Loucy (cell line): ENCODE measurements around the gene TMEM217.

Source experiments
- H2AFZ ChIP-seq: fragments of 200-600 bp; sonication (generic); 2 replicates; pipeline ENCODE4 v1.6.0; 2016; ENCODE audit warnings: antibody characterized with exemption, mild to moderate bottlenecking, low read length, moderate library complexity
- H3F3A ChIP-seq: fragments of 200-600 bp; 2 replicates; pipeline ENCODE4 v1.6.0; 2016; ENCODE audit warnings: antibody characterized with exemption, low read depth, mild to moderate bottlenecking
- H3K27me3 ChIP-seq: fragments of 200-600 bp; sonication (generic); 2 replicates; pipeline ENCODE4 v1.6.1; 2014; ENCODE audit warnings: low read length, mild to moderate bottlenecking; ENCODE audit not compliant: insufficient read depth, poor library complexity, severe bottlenecking
- H3K36me3 ChIP-seq: fragments of 200-600 bp; sonication (generic); 2 replicates; pipeline ENCODE4 v1.6.1; 2016; ENCODE audit warnings: low read length; ENCODE audit not compliant: insufficient read depth
- H3K4me1 ChIP-seq: fragments of 200-600 bp; sonication (generic); 2 replicates; pipeline ENCODE4 v1.5.1; 2014; ENCODE audit warnings: low read length, mild to moderate bottlenecking; ENCODE audit not compliant: insufficient read depth, poor library complexity, severe bottlenecking
- H3K4me2 ChIP-seq: fragments of 200-600 bp; sonication (generic); 2 replicates; pipeline ENCODE4 v1.6.0; 2014; ENCODE audit warnings: antibody characterized with exemption, low read length, low read depth, mild to moderate bottlenecking; ENCODE audit not compliant: poor library complexity, severe bottlenecking
- H3K4me3 ChIP-seq: fragments of 200-600 bp; sonication (generic); 2 replicates; pipeline ENCODE4 v1.5.1; 2014; ENCODE audit warnings: low read length, mild to moderate bottlenecking, mixed read lengths; ENCODE audit not compliant: poor library complexity, severe bottlenecking
- H3K79me2 ChIP-seq: fragments of 200-600 bp; sonication (generic); 2 replicates; pipeline ENCODE4 v1.6.1; 2014; ENCODE audit warnings: low read length; ENCODE audit not compliant: insufficient read depth
- H3K9ac ChIP-seq: fragments of 200-600 bp; sonication (generic); 2 replicates; pipeline ENCODE4 v1.6.0; 2014; ENCODE audit warnings: mild to moderate bottlenecking, low read depth, low read length, moderate library complexity; ENCODE audit not compliant: poor library complexity, severe bottlenecking
- H3K9me2 ChIP-seq: fragments of 200-600 bp; sonication (generic); replicated peaks from 2 replicates; pipeline ENCODE4 v1.6.1; 2016; ENCODE audit warnings: low read depth, low read length, mixed read lengths
- H3K9me3 ChIP-seq: fragments of 200-600 bp; sonication (generic); 2 replicates; pipeline ENCODE4 v1.6.1; 2014; ENCODE audit warnings: mild to moderate bottlenecking, antibody characterized with exemption, low read length, low read depth; ENCODE audit not compliant: insufficient read depth
- H4K20me1 ChIP-seq: fragments of 200-600 bp; sonication (generic); 2 replicates; pipeline ENCODE4 v1.6.0; 2014; ENCODE audit warnings: antibody characterized with exemption, low read length, mild to moderate bottlenecking; ENCODE audit not compliant: insufficient read depth, poor library complexity, severe bottlenecking
- EZH2phosphoT487 ChIP-seq: fragments of 200-600 bp; IDR thresholded peaks from 2 replicates; pipeline ENCODE4 v1.6.1; 2018; ENCODE audit warnings: antibody characterized with exemption, mild to moderate bottlenecking, moderate library complexity, borderline replicate concordance
- TF ChIP-seq, protein P1 (sequence below): fragments of 200-600 bp; sonication (generic); conservative IDR thresholded peaks from 2 replicates; pipeline ENCODE4 v1.5.1; 2014; ENCODE audit warnings: mild to moderate bottlenecking, antibody characterized with exemption, low read length

TMEM217 gene

DNA sequence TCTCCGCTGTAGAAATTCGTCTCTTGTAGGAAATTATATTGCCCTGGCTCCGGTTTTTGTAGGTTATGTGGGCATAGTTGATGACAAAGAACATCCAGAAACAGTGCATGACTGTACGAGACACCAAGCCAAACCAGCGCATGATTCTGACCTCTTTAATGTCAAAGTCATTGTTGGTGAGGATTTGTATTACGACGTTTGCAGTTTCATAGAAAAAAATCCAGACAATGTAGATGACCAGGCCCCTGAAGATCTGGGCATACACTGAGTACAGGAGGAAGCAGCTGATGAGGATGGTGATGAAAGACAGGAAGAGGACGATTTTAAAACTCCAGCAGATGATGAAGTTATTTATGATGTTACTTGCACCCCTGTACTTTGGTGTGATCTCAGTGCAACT, 39.4 kb downstream of the TMEM217 start:
- H3K9ac ChIP-seq, result no peak overlapping the region
- H3K79me2 ChIP-seq, result no peaks in the 10 kb centered on the region
- no peak overlapping the region for H3K4me3 ChIP-seq
- H3K36me3 ChIP-seq, result peaks cover 4% of the 10 kb centered on the region; the same call in 1 of the 2 replicates
- no peaks in the 10 kb centered on the region for H3K27me3 ChIP-seq
- no peak for TF ChIP-seq EZH2phosphoT487
- TF ChIP-seq, protein P1, sequence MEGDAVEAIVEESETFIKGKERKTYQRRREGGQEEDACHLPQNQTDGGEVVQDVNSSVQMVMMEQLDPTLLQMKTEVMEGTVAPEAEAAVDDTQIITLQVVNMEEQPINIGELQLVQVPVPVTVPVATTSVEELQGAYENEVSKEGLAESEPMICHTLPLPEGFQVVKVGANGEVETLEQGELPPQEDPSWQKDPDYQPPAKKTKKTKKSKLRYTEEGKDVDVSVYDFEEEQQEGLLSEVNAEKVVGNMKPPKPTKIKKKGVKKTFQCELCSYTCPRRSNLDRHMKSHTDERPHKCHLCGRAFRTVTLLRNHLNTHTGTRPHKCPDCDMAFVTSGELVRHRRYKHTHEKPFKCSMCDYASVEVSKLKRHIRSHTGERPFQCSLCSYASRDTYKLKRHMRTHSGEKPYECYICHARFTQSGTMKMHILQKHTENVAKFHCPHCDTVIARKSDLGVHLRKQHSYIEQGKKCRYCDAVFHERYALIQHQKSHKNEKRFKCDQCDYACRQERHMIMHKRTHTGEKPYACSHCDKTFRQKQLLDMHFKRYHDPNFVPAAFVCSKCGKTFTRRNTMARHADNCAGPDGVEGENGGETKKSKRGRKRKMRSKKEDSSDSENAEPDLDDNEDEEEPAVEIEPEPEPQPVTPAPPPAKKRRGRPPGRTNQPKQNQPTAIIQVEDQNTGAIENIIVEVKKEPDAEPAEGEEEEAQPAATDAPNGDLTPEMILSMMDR, result no peak
- H3K9me2 ChIP-seq, result no peaks in the 10 kb centered on the region
- no peak overlapping the region for H2AFZ ChIP-seq
- no peak overlapping the region for H3K4me2 ChIP-seq
- H3K9me3 ChIP-seq, result no peaks in the 10 kb centered on the region
- peaks cover 6% of the 10 kb centered on the region for H3K4me1 ChIP-seq
- no peaks in the 10 kb centered on the region for H4K20me1 ChIP-seq
- no peaks in the 10 kb centered on the region for H3F3A ChIP-seq

DNA sequence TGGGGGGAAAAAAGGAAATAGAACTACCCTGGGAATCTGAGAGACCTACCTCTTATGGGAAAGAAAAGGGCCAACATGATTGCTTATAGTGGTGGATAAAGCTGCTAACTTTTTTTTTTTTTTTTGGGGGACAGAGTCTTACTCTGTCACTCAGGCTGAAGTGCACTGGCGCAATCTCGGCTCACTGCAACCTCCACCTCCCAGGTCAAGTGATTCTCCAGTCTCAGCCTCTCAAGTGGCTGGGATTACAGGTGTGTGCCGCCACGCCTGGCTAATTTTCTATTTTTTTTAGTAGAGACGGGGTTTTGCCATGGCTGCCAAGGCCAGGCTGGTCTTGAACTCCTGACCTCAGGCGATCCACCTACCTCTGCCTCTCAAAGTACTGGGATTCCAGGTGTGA, 39.9 kb downstream of the TMEM217 start:
- no peaks in the 10 kb centered on the region for H3K9me3 ChIP-seq
- no peaks in the 10 kb centered on the region for H3K27me3 ChIP-seq
- peaks cover 4% of the 10 kb centered on the region for H3K4me1 ChIP-seq
- no peak overlapping the region for H3K9ac ChIP-seq
- no peaks in the 10 kb centered on the region for H3K9me2 ChIP-seq
- no peak for TF ChIP-seq EZH2phosphoT487
- TF ChIP-seq, protein P1, result no peak
- H3K4me3 ChIP-seq, result no peak overlapping the region
- no peaks in the 10 kb centered on the region for H3K79me2 ChIP-seq
- H3K36me3 ChIP-seq, result peaks cover 4% of the 10 kb centered on the region; the same call in 1 of the 2 replicates
- H3K4me2 ChIP-seq, result no peak overlapping the region
- no peaks in the 10 kb centered on the region for H3F3A ChIP-seq
- H2AFZ ChIP-seq, result no peak overlapping the region
- H4K20me1 ChIP-seq, result no peaks in the 10 kb centered on the region

DNA sequence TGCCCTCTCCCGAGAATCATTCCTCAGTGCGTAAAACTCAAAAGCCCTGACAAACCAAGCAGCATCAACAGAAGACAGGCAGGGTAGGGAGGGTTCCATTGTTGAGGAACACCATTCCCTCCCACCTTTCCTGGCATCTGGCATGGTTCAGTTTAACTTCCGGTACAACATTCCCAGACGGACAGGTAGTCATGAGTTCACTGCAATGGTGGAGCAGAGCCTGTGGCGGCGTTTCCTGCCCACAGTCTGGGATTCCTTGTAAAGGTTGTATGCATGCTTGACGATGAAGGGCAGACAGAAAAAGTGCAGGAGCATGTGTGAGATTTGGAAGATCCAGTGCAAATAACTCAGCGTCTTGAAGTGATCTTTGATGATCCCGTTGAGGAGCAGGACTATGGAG, 45.7 kb downstream of the TMEM217 start:
- Histone ChIP-seq H2AFZ (no peak overlapping the region), H3K27me3 (no peaks in the 10 kb centered on the region), H3K4me3 (no peak overlapping the region), H3K36me3 (no peaks in the 10 kb centered on the region), H3K9ac (no peak overlapping the region), H3K79me2 (no peaks in the 10 kb centered on the region), H3K9me3 (no peaks in the 10 kb centered on the region), H3F3A (no peaks in the 10 kb centered on the region), H3K9me2 (no peaks in the 10 kb centered on the region), H3K4me1 (no peaks in the 10 kb centered on the region), H3K4me2 (no peak overlapping the region), H4K20me1 (no peaks in the 10 kb centered on the region)
- TF ChIP-seq, protein P1, result no peak
- TF ChIP-seq EZH2phosphoT487, result no peak
